ENCODE results near the gene PRKCE.
"Not testable (repeated sequence)": the region's sequence is repeated elsewhere in the genome, so short reads cannot be mapped to it uniquely, and the experiment has no call there.

The PRKCE gene

DNA sequence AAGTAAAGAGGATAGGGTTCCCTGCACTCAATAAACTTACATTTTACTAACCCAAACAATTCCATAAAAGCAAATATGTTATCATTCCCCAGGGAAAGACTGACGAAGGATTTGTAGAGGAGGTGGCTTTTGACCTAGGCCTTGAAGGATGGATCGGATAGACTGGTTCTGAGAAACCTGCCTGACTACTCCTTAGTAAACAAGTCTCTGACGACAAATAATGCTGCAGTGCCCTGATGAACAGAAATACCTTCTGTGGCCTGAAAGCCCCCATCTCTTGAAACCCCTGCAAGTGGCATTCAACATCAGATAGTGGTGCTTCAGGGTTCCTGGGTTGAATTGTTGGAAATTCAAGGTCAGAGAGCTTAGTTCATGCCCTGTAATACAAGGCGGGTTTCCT lies 19.2 kb downstream of the PRKCE start:
- DNase-seq: no peak

DNA sequence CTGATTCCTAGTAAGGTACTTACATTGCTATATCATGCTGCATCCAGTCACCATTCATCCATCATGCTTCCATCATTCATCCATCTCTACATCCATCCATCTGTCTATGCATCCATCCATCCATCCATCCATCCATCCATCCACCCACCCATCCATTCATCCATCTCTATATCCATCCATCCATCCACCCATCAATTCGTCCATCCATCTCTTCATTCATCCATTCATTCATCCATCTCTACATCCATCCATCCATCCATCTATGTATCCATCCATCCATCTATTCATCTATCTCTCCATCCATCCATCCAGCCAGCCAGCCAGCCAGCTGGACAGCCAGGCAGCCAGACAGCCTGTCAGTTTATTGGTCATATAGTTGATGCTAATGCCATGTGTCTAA lies 20.7 kb downstream of the PRKCE start:
- no peak for DNase-seq

DNA sequence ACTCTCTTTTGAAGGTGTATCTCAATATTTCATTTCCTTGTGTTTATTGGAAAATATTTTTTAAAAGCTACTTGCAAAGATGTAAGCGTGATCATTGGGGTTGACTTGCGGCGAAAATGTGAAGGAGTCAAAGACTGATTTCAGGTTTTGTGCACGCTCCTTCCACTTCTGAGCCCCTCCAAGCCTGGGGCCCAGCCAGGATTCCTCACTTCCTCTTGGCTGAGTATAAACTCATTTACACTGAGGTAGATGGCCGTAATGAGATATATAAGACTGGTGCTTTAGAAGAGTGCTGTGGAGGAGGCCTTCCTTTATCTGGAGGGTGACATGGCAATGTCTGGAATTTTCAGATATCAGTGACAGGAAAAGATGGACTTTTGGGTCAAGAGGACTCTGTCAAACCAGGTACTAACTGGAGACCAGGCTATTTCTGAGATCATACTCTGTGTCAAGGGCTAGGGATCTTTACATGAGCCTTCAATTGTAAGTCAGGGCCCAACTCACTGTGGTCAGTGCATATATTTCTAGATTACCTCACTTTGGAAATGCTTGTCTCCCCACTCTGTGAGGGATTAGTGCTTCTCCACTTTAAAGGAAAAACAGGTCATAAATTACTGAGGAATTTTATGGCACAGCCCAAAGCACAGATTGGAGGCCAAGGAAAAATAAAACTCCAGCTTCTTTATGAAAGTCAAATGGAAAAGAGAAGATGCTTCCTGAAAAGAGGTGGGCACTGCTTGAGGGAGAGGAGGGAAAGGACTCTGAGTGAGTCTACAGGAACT lies 22.8 kb downstream of the PRKCE start:
- peak in 1 of 3 donors; percentile 7 for DNase-seq

DNA sequence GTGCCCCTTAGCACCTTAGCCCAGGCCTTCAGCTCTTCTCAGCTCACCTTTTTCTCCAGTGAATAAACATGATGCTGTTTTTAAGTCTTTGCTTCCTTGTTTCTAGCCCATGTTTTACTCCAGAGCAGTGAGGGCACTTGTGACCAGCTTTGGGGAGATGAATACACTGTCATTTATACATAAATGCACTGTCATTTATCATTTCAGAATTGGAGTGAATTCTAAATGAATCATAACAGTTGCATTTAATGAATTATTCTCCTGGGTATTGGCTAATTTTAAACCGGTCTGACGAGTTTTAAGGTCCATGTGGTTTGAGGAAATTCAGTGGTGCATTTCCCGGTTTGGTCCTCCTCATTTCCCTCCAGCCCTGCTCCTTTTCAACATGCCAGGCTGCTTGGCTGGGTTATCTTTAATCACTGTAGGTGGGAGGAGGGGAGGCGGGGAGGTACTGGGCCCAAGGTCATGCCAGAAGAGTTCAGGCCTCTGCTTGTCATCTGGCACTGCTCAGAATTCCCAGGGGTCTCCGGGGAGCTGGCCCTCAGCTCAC lies 23.9 kb downstream of the PRKCE start:
- peak in 1 of 3 donors; percentile 10 for DNase-seq

DNA sequence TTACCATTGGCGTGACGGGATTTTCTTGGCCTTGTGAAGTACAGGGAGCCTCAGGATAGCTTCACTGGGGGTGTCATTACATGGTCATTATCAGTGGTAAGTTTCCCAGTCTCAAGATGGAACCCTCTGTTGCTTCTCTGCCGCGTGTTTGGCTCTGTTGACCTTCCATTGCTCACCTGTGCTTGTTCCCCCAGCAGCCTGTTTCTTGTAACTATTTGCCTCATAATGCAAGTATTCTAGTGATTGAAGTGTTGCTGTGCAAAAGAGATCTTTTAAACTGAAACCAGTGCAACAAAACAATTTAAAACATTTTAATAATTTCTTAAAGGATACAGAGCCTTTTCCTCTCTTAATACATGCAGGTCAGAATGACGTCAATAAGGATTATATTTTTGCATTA lies 24.6 kb downstream of the PRKCE start:
- no peak for DNase-seq

DNA sequence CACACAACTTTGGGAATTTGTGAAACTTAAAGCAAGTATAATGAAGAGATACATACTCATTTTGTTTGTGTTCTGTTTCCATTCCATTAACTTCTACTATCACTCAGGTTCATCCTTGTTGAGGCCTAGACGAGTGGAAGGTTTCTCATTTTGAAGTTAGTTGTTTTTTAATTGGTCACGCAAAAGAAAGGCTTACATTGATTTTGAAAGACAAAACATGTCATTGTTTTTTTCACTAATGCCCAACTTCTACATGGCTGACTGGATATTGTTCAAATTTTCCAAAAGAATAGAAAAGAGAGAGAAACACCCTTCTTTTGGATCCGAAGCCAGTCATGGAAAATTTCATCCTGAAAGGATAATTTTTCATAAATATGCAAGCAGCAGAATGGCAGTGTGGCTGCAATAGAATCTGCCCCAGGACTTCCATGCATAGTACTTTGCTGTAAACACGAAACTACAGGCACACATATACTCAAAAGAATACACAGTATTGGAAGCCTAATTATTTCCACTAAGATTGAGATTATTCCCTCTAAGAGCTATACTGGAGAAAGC lies 27.4 kb downstream of the PRKCE start:
- DNase-seq: no peak

DNA sequence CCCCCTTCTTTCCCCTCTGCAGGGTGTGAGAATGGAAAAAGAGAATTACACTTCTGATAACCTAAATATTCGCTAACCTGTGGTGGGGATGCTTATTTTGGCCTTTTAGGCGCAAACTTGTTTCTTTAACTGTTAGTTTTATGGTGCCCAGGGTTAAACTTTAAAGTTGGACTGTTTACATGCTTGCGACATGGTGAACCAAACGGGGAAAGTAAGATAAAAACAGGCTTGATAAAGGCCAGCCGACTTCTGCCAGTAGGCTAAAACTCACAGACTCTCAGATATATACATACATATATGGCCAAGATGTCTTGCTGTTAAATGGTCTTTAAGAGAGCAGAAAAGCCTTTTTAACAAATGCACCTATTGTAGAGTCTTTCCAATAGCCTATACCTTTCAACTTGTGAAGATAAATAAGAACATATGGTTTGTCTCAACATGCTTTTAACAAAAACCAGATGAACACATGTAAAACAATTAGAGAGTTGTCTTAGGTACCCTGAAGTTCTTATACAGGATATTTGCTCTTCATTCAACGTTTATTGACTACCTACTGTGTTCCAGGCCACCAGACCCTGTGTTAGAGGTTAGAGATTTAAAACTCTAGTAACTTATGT lies 29.0 kb downstream of the PRKCE start:
- DNase-seq: no peak

DNA sequence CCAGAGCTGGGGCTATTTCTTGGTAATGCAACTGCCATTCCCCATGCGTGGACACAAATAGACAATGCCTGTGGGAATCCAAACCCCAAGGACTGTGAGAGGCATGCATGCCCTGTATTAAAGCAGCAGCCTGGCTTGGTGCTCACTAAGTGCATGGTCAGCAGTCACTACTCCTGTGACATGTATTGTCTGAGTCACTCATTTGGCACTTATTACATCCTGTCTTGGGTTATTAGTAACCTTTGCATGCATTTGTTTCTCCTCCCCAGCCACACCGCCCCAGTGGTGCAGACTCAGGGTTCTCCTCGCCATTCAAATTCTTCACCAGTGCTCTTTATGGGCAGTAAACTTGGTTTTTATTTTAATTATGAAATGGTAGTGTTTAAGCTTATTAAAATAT lies 30.2 kb downstream of the PRKCE start:
- DNase-seq: peak; percentile 66 to 76 (median 73)

DNA sequence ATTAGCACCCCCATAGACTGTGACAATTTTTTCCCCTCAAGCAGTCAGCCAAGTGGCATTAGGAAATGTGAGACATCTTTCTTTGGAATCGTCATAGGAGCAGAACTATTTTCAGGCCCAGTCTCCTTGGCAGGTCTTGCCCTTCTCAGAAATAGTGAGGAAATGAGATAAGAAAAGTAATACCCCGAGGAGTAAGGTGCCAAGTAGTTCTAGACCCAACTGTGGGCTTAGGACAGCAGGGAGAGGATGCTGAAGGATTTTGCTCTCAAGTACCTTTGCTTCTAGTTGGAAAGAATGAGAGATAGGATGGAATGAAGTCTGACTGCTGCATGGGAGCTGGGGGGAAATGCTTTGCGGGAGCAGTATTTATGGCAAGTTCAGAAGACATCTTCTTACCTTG lies 31.8 kb downstream of the PRKCE start:
- DNase-seq: no peak

DNA sequence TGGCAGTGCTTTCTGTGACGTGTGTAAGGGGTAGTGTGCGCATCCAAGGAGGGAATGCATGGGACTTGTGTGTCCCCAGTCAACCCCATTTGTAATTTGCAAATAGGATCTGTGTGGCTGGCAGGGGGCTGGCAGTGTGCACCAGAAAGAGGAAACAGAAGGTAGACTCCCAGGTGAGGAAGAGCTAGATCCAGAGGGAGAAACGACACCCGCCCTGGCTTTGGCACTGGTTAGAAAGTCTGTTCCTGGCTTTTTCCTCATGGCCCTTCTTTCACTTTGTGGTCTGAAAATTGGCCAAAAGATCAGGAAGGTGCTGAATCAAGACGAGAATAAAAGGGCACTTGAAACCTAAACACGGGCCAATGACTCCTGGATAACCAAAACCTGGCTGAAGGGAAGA lies 33.3 kb downstream of the PRKCE start:
- no peak for DNase-seq

DNA sequence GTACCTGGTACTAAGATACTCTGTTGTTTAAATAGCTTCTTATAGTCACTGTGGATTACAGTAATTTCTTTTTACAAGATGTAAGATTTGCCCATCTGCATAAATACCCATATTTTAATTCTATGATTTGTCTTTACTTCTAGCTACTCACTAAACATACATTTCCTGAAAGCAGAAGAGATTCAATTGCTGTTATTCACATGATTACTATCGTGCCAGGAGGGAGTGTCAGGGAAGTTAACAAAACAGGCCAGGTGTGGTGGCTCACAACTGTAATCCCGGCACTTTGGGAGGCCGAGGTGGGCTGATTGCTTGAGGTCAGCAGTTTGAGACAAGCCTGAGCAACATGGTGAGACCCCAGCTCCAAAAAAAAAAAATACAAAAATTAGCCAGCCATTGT lies 33.8 kb downstream of the PRKCE start:
- DNase-seq: no peak

DNA sequence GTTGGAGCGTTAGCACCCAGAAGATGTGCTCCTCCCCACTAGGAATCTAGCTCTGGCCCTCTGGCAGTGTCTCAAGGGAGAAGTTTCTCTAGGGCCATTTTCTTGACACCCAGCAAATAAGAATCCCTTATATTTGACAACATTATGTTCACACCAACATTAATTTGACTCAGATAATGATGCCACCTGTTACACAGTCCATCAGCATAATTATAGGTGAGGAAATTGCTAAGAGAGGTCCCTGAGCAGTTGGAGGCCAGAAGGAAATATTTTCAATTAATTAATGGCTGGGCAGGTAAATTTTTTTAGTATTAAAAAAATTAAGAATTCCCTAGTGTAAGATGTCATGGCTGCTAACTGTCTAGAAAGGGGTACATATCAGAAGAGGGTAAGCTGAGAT lies 36.5 kb downstream of the PRKCE start:
- DNase-seq: no peak

DNA sequence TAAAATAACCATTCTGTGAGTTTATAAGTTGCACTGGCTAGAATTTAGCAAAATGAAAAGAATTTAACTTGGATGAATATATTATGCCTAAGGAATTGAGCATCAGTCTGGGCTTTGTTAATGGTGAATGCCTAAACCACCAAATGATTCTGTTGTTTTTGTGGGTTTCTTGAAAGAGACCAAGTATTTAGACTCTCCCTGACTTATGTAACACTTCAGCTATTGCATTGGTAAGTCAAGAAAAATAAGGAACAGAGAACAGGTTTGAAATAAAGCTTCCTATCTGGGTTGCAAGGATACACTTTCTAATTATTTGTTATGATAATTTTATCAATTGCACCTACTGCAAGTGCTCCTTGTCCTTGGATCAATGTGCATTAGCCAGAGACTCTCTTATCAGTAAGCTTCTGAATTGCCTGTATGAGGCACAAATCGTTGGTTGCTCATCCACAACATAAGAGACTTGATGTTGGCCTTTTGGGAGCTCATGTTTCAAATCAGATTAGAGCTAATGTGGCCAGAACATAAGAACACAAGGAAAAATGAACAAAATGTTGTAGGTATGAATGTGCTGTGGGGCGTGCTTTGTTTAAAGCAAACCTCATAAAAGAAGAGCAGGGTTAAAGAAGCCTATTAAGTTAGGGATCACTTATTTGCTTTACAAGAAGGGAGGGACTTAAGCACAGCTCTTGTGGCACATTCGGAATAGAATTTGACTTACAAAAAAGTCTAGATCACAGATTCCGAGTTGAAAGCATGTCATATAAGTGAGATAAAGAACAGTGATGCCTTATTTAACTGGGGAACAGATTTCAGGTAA lies 37.2 kb downstream of the PRKCE start:
- peak in 1 of 3 donors; percentile 38 for DNase-seq

DNA sequence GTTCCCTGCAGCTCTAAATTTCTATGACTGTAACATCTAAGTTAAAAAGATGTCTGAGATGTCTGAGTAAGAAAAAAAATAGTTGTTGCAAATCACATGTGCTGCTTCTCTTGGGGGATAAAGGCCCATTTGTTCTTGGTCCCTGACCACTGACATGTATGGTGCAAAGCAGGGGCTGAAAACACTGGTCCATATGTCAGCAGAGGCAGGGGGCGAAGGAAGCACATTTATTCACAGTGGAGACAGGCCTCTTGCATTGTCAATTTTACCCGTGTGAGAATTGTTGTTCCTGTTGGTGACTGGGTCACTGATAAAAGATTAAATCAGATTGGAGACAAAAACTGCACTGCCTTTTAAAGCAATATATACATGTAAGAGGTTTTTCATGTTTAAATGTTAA lies 38.8 kb downstream of the PRKCE start:
- DNase-seq: no peak

DNA sequence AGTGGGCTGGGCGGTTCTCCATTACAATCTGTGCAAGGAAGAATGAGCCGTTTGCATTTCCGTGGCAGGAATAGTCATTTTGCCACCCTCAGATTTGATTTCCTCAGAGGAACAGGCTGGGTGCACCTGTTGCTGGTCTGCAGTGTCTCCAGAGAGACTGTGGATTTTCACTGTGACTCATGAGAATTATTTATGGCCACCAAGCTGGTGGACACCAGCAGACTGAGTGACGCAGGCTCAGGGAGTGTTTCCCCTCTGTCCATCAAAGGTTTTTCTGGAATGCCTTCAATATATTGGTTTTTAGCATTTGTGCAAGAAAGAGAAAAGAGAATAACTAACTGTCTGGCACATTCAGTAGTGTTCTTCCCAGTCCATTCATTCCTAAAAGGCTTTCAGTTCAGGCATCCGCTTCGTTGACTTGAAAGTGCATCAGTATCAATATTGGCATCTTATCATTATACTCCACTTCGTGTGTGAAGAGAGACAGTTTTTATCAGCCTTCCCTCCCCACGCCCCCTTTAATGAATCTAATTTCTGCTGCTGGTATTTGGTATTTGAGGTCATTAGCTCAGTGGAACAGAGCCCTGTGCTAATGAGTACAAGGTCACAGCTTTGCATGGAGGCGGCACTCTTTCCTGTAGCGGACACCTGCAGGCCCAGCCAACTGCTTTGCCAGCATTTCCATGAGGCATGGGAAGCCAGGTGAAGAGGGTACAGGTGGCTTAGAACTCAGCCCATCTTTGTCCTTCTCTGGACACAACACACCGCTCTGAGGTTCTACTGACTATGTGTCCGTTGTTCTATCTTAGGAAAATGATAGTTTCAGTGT lies 39.9 kb downstream of the PRKCE start:
- no peak for DNase-seq

DNA sequence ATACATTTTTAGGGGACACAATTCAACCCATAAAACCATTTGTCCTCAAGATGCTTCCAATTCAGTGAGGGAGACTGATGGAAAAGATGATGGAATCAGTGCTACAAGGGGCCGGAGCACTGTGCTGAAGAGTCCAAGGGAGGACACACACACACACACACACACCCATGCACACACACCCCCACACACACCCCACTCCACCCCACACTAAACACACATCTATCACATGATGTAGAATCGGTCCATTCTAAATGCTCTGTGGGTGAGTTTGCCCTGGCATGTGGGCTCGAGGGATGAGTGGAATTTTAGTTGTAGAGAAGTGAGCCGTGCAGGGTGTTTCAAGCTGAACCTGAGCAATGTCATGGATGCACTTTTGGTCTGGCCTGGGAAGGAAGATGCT lies 41.1 kb downstream of the PRKCE start:
- no peak for DNase-seq

DNA sequence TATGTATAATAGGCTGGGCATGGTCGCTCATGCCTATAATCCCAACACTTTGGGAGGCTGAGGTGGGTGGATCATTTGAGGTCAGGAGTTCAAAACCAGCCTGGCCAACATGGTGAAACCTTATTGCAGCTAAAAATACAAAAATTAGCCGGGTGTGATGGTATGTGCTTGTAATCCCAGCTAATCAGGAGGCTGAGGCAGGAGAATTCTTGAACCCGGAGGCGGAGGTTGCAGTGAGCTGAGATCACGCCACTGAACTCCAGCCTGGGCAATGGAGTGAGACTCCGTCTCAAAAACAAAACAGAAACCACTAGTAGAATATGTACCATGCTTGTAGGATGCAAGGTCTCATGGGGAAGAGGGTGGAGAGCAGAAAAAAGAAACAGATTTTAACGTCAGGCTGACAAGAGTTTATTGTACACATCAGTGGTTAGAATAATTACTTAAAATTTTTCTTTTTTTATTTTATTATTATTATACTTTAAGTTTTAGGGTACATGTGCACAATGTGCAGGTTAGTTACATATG lies 44.1 kb downstream of the PRKCE start:
- not testable (repeated sequence) for DNase-seq

DNA sequence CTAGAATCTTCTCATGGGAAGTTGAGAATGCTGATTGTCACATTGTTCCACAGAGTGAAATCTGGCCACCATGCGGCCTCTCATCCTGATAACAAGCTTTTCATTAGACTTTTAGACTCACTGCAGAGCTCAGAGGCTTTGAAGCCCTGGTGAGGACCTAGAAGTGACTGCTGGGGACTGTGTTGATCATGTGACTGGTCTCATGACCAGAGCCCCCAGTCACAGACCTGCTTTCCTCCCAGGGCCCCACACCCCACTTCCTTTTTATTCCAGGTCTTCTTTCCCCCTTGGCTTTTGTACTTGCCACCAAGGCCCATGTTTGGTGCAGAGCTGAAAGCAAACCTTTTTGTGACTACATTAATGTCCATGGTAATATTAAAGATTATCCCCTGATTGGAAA lies 45.2 kb downstream of the PRKCE start:
- DNase-seq: no peak

DNA sequence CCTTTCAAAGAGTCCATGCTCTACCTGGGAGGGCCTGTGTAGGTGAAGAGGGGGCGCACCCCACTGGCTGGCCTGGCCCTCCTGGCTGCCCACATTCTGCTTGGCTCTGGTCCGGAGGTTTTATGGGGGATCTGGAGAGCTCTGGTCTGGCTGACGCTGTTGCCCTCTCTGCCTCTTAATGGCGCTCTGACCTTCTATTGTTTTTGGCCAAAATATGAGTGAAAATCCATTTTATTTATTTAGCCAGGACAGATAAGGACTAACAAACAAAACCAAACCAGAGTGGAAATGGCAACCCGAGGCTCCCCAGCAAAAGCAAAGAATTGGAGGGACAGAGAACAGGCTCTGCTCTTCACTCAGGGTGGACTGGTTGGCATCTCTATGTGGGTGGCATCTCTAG lies 45.7 kb downstream of the PRKCE start:
- DNase-seq: no peak

DNA sequence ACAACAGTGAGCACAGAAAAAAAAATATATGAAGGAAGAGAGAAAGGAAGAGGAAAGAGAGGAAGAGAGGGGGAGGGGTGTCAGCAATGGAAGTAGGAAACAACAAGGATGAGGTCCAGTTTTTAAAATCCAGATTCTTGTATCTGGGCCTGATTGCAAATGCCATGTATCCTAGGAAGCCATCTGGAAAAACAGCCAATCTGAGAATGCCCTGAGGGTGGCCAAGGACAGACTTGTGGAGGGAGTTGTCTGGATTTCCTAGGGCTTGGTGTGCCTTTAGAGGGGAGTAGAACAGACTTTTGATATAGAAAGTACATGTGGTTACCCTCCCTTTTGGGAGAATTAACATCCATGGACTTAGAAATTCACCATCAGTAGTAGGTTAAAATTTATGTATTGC lies 47.1 kb downstream of the PRKCE start:
- DNase-seq: no peak

DNA sequence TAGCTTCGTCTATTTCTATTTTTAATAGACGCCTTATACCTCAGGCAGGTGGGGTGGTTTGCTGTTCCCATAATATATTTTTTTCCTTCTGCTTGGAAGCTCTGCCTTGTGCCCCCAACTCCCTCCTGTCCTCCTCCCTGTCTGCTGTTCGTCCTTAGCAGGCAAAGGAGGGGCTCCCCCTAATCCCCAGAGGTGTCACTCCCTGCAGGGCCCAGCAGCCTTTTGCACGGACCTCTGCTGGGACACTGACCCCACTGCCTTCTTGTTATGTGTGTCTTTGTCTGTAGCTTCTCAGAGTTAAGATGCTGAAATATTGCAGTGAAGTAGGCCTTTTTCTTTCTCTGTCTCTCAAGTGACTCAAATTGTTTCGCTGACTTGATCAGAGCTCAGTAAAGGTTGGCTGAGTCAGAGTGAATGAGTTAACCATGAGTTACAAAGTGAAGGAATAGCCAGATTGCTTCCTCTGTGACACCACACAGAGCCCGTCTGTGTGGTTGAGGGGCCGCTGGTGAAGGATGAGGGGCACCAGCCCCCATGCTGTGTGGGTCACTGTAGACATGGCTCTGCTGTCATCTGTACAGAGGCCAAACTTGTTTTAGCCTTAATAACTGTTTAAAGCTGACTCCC lies 47.7 kb downstream of the PRKCE start:
- DNase-seq: peak; percentile 36 to 69 (median 63)
